D721Med (cell line): Measurements from ENCODE around the gene GOLPH3.
"Not testable (repeated sequence)": the region's sequence is repeated elsewhere in the genome, so short reads cannot be mapped to it uniquely, and the experiment has no call there.

Source experiments
- DNase-seq: peaks from one replicate; pipeline ENCODE4 v3.0.0; 2011; ENCODE audit warnings: low spot score; ENCODE audit not compliant: insufficient read length
- FAIRE-seq: peaks from 2 replicates; lab custom pipeline; 2011; peaks lifted over from hg19 to GRCh38; lab: Jason Lieb, UNC
- CTCF ChIP-seq: IDR thresholded peaks from 2 replicates; pipeline ENCODE4 v1.5.1; 2012; ENCODE audit warnings: mild to moderate bottlenecking, control low read depth; ENCODE audit not compliant: insufficient read depth; ENCODE audit errors: missing control alignments

Gene GOLPH3

GRCh38 chr5:32174011-32174870 lies at the start of gene GOLPH3:
TSS of gene GOLPH3 (minus strand) at chr5:32174319. CDS start at chr5:32174034, 285 bp downstream.
- no peak for TF ChIP-seq CTCF
- DNase-seq, result peak; percentile 75
- FAIRE-seq, result no peak

GRCh38 chr5:32222723-32223470 lies 48.8 kb upstream of the GOLPH3 start:
- FAIRE-seq, result no peak
- no peak for TF ChIP-seq CTCF
- no peak for DNase-seq

- TF ChIP-seq CTCF, result no peak
- no peak for FAIRE-seq
- DNase-seq, result no peak
Measured at GRCh38 chr5:32217886-32218396, 43.8 kb upstream of the GOLPH3 start.

- DNase-seq, FAIRE-seq: not testable (repeated sequence)
Measured at GRCh38 chr5:32214344-32214743, 40.2 kb upstream of the GOLPH3 start.

GRCh38 chr5:32210151-32210550 lies 36.0 kb upstream of the GOLPH3 start:
- no peak for TF ChIP-seq CTCF
- no peak for DNase-seq
- FAIRE-seq, result no peak

- not testable (repeated sequence) for FAIRE-seq, DNase-seq
Measured at GRCh38 chr5:32208837-32209236, 34.7 kb upstream of the GOLPH3 start.

GRCh38 chr5:32207355-32207634 lies 33.2 kb upstream of the GOLPH3 start:
- DNase-seq (no peak), FAIRE-seq (no peak)
- no peak for TF ChIP-seq CTCF
